ENCODE results near the gene MSMB. TPM values are rescaled to one million over a fixed set of nuclear protein-coding genes. Genes with fewer than 3 reads are reported as not detected.
A peak's percentile ranks its signal among the peaks of the same experiment; 100 is the strongest.

MSMB gene
- total and polyA plus RNA-seq, 2 of the 4 experiments (the other 2 are of a cell fraction): not detected

- Histone ChIP-seq H3K4me1 (ENCODE audit: control insufficient read depth, insufficient read depth, low read length) (peaks cover 4% of the 10 kb centered on the region; the same call in 1 of the 2 replicates), H3K14ac (replicated peaks; ENCODE audit: low read depth, low read length) (no peak overlapping the region), H4K91ac (ENCODE audit: insufficient read depth, low read depth, low read length) (no peak overlapping the region), H2AFZ (replicated peaks; ENCODE audit: low read length, poor library complexity) (no peak overlapping the region), H2BK15ac (ENCODE audit: low read depth, low read length) (no peak overlapping the region), H3K27ac (ENCODE audit: insufficient read depth, low read length) (no peak overlapping the region), H3K56ac (ENCODE audit: extremely low read depth, insufficient read depth, low read length) (no peak overlapping the region), H3K27me3 (ENCODE audit: control insufficient read depth, insufficient read depth, low read length) (no peaks in the 10 kb centered on the region), H2AK9ac (replicated peaks; ENCODE audit: low read depth, low read length, poor library complexity) (no peak overlapping the region), H3K23ac (ENCODE audit: low read depth, low read length) (no peak overlapping the region), H2BK120ac (ENCODE audit: low read depth, low read length) (no peak overlapping the region), H3K36me3 (ENCODE audit: control insufficient read depth, insufficient read depth, low read length) (peaks cover 55% of the 10 kb centered on the region), H3K4me3 (ENCODE audit: insufficient read depth, low read depth, low read length) (no peak overlapping the region), H3K79me1 (ENCODE audit: low read depth in 1 of 2, low read length in 2 of 2) (peaks cover 17 to 54% of the 10 kb centered on the region in 2 experiments), H2BK5ac (ENCODE audit: low read depth, low read length, poor library complexity, severe bottlenecking) (peak overlapping the region; percentile 32), H3K4me2 (ENCODE audit: low read depth, low read length) (no peak overlapping the region), H3K18ac (ENCODE audit: low read depth, low read length) (peak overlapping the region; percentile 29; the same call in 1 of the 2 replicates), H2BK20ac (ENCODE audit: low read depth, low read length) (no peak overlapping the region), H4K5ac (ENCODE audit: low read depth, low read length) (no peak overlapping the region), H2AK5ac (ENCODE audit: low read depth, low read length) (peak overlapping the region; percentile 53; the same call in 1 of the 2 replicates), H3K9me1 (ENCODE audit: insufficient read depth, low read length) (no peaks in the 10 kb centered on the region), H3K9me3 (ENCODE audit: control insufficient read depth, insufficient read depth, low read length) (no peaks in the 10 kb centered on the region), H4K8ac (ENCODE audit: low read depth in 2 of 2, low read length in 2 of 2) (no peak overlapping the region), H3K4ac (ENCODE audit: low read depth, low read length) (no peak overlapping the region), H3K9ac (ENCODE audit: low read depth, low read length) (no peak overlapping the region), H4K20me1 (ENCODE audit: insufficient read depth, low read length) (peaks cover 5% of the 10 kb centered on the region; the same call in 1 of the 2 replicates)
- TF ChIP-seq CHD1 (IDR thresholded peaks at IDR 0.05; ENCODE audit: low read depth, low read length) (no peak), FOS (IDR thresholded peaks at IDR 0.05; ENCODE audit: low read depth, low read length) (no peak)
- intact Hi-C loops (cut with micrococcal nuclease) (no loop called here), dilution Hi-C loops (cut with HindIII; ENCODE audit: low sequenced_read_pairs, unreplicated experiment) (no loop called here), in situ Hi-C loops (cut with MboI; ENCODE audit: low sequenced_read_pairs) (loop anchor here (25.0 kb wide), 1 partner anchor 1018 kb away; the partner anchor contains the start of gene DEPP1)
- no peak for DNase-seq
- TSS peak; percentile 87 for BruUV-seq (replicated peaks)
- ChIA-PET CTCF (interaction anchor here (1.1 kb wide), 1 partner anchor 47 kb away, joined by 3 read pairs; no protein-coding TSS in a partner anchor), POLR2A (ENCODE audit: unreplicated experiment) (no interaction called here)
- no peak for ATAC-seq (ENCODE audit: low read depth)
- WGBS, 2 experiments (ENCODE audit: extremely low coverage in 2 of 2, insufficient read length in 1 of 2): no CpG with 5 or more reads among the region's 4 CpGs
These were observed 40.7 kb downstream of the MSMB start for GRCh38 chr10:46005383-46005782.
